Mesendoderm (in vitro differentiated cells): ENCODE results near the gene DNAL4. TPM values are rescaled to one million over a fixed set of nuclear protein-coding genes. Genes with fewer than 3 reads are reported as not detected.
A peak's percentile ranks its signal among the peaks of the same experiment; 100 is the strongest.

Source experiments
- DNase-seq: peaks from one replicate; pipeline ENCODE4 v3.0.0; 2013
- H2AK5ac ChIP-seq: 2 replicates; pipeline ENCODE4 v1.6.1; 2013; ENCODE audit warnings: low read length, inconsistent platforms
- H2BK120ac ChIP-seq: 2 replicates; pipeline ENCODE4 v1.6.1; 2013; ENCODE audit warnings: low read depth, mild to moderate bottlenecking, low read length, moderate library complexity, mixed read lengths
- H2BK15ac ChIP-seq: replicated peaks from 2 replicates; pipeline ENCODE4 v1.6.1; 2013; ENCODE audit warnings: low read depth, mild to moderate bottlenecking, moderate library complexity
- H2BK5ac ChIP-seq: 2 replicates; pipeline ENCODE4 v1.6.1; 2013; ENCODE audit warnings: low read length, inconsistent platforms
- H3K18ac ChIP-seq: 2 replicates; pipeline ENCODE4 v1.6.1; 2013; ENCODE audit warnings: mild to moderate bottlenecking, low read length, mixed read lengths
- H3K23ac ChIP-seq: one replicate; pipeline ENCODE4 v1.6.1; 2013; ENCODE audit warnings: low read length
- H3K27ac ChIP-seq: 2 replicates; pipeline ENCODE4 v1.5.1; 2013; ENCODE audit warnings: low read depth, mild to moderate bottlenecking, inconsistent platforms, low read length, moderate library complexity
- H3K27me3 ChIP-seq: 2 replicates; pipeline ENCODE4 v1.6.1; 2013; ENCODE audit warnings: low read length, control low read depth, mild to moderate bottlenecking, inconsistent platforms; ENCODE audit not compliant: insufficient read depth, poor library complexity
- H3K36me3 ChIP-seq: 2 replicates; pipeline ENCODE4 v1.6.1; 2013; ENCODE audit warnings: low read length, inconsistent platforms; ENCODE audit not compliant: control insufficient read depth, insufficient read depth
- H3K4ac ChIP-seq: one replicate; pipeline ENCODE4 v1.6.1; 2013; ENCODE audit warnings: low read depth, mild to moderate bottlenecking, low read length, moderate library complexity
- H3K4me1 ChIP-seq: 2 replicates; pipeline ENCODE4 v1.6.1; 2013; ENCODE audit warnings: low read depth, low read length, inconsistent platforms; ENCODE audit not compliant: control insufficient read depth
- H3K4me2 ChIP-seq: 2 replicates; pipeline ENCODE4 v1.6.1; 2013; ENCODE audit warnings: low read length
- H3K4me3 ChIP-seq: 2 replicates; pipeline ENCODE4 v1.5.1; 2013; ENCODE audit warnings: mild to moderate bottlenecking, low read length
- H3K56ac ChIP-seq: one replicate; pipeline ENCODE4 v1.6.1; 2013; ENCODE audit warnings: low read length
- H3K79me1 ChIP-seq: 2 replicates; pipeline ENCODE4 v1.6.1; 2013; ENCODE audit warnings: low read length, inconsistent platforms
- H3K79me2 ChIP-seq: 2 replicates; pipeline ENCODE4 v1.6.1; 2013; ENCODE audit warnings: mild to moderate bottlenecking, low read length; ENCODE audit not compliant: control insufficient read depth, insufficient read depth
- H3K9ac ChIP-seq: 2 replicates; pipeline ENCODE4 v1.6.1; 2013; ENCODE audit warnings: low read length, inconsistent platforms
- H4K5ac ChIP-seq: one replicate; pipeline ENCODE4 v1.6.1; 2013; ENCODE audit warnings: low read length
- H4K8ac ChIP-seq: one replicate; pipeline ENCODE4 v1.6.1; 2013; ENCODE audit warnings: low read depth, mild to moderate bottlenecking, control low read depth, low read length, moderate library complexity
- WGBS: extraction: QIAGEN DNeasy Blood & Tissue Kit; methylation state at CpG from one replicate; pipeline ENCODE4 v1.1.7; 2013; ENCODE audit warnings: low lambda C conversion rate, missing lambda C conversion rate; ENCODE audit not compliant: insufficient coverage; ENCODE audit errors: extremely low coverage; 5-methylcytosine and 5-hydroxymethylcytosine counted together
- polyA plus RNA-seq, 2 experiments: library from polyadenylated mRNA; stranded (reverse); fragments of 200-250 nt; gene quantifications; one replicate each; pipeline ENCODE4 v1.2.3, GENCODE V29; 2013

The DNAL4 gene, protein sequence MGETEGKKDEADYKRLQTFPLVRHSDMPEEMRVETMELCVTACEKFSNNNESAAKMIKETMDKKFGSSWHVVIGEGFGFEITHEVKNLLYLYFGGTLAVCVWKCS
- polyA plus RNA-seq (2013, experiment 1 of 2): 6.0 TPM
- 6.0 TPM for polyA plus RNA-seq (2013, experiment 2 of 2)

DNA sequence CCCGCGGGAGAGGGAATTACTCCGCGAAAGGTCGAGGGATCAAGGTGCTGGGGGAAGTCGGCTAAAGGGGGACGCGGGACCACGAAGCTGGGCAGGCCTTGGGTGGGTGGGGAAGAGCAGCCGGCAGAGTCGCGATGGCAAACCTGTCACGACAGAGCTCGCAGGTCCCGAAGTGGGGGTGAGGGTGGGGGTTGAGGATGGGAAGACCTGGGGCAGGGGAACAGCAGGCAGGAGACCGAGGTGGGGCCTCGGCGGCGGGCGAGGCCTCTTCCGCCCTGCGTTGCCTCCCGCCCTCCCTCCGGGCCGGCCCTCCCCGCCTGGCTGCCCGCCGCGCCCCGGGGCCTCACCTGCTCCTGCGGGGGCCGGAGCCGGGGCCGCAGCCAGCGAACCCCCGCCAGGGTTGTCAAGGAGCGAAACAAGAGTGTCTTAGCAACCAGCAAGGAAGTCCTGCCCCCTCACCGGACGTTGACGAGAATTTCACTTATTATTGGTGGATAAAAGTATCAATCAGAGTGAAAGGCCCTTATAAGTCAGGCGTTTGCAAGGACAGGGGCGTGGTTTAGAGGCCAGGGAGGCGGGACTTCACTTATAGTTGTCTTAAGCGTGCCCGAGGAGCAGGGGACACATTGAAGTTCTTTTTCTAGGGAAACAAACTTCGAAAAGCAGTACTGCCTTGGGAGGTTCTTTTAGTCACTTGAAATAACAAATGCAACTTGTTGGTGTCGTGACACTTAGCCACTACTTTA is at the start of gene DNAL4:
Gene DNAL4, minus strand, starts transcription at position 423 of the 746 bp plus-strand sequence. CDS start 11,412 bp downstream, outside the sequence.
- no peaks in the 10 kb centered on the region for H3K79me2 ChIP-seq
- no peak within 1 kb of the TSS for H3K4ac ChIP-seq
- H3K9ac ChIP-seq: peak within 1 kb of the TSS; percentile 70
- no peaks in the 10 kb centered on the region for H3K36me3 ChIP-seq
- no CpG with 5 or more reads among the region's 47 CpGs for WGBS
- H4K5ac ChIP-seq: no peak within 1 kb of the TSS
- peaks cover 5% of the 10 kb centered on the region for H3K4me1 ChIP-seq
- peak; percentile 99 for DNase-seq
- H4K8ac ChIP-seq: no peak within 1 kb of the TSS
- H3K23ac ChIP-seq: no peak within 1 kb of the TSS
- peak within 1 kb of the TSS; percentile 81 for H3K4me2 ChIP-seq
- H2BK15ac ChIP-seq: no peak within 1 kb of the TSS
- H3K27me3 ChIP-seq: no peaks in the 10 kb centered on the region
- H2BK120ac ChIP-seq: no peak within 1 kb of the TSS
- H3K27ac ChIP-seq: no peak within 1 kb of the TSS
- H3K79me1 ChIP-seq: no peaks in the 10 kb centered on the region
- peak within 1 kb of the TSS; percentile 70 for H3K4me3 ChIP-seq
- H3K18ac ChIP-seq: no peak within 1 kb of the TSS
- H2BK5ac ChIP-seq: no peak within 1 kb of the TSS
- peak within 1 kb of the TSS; percentile 77 for H3K56ac ChIP-seq
- no peak within 1 kb of the TSS for H2AK5ac ChIP-seq

DNA sequence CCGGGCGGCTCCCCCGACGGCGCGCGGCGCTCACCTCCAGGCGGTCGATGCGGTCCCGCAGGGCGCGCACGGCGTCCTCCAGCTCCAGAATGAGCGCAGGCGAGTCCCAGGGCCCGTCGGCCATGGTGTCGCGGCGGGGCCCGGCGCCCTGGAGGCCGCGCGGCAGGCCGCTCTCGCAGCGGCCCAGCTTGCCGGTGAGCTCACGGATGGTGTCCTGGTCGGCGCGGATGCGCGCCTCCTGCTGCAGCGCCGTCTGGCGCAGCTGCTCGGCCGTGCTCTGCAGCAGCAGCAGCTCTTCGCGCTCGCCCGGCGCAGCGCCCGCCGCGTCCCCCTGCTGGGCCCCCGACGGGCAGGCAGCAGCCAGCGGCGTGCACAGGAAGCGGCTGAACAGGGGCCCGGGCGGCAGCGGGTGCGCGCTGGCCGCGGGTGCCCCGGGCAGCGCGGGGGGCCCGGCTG is 49.3 kb upstream of the DNAL4 start:
- Histone ChIP-seq H3K56ac (peak overlapping the region; percentile 64), H3K79me2 (no peaks in the 10 kb centered on the region), H2AK5ac (no peak overlapping the region), H3K4me1 (no peaks in the 10 kb centered on the region), H3K27me3 (peaks cover 18% of the 10 kb centered on the region), H2BK120ac (no peak overlapping the region), H3K4me2 (peak overlapping the region; percentile 57), H3K23ac (no peak overlapping the region), H3K9ac (peak overlapping the region; percentile 40), H3K18ac (no peak overlapping the region), H2BK5ac (no peak overlapping the region), H4K5ac (no peak overlapping the region), H3K4ac (no peak overlapping the region), H3K79me1 (no peaks in the 10 kb centered on the region), H3K36me3 (no peaks in the 10 kb centered on the region), H3K4me3 (no peak overlapping the region), H4K8ac (no peak overlapping the region), H3K27ac (no peak overlapping the region), H2BK15ac (no peak overlapping the region)
- peak; percentile 85 for DNase-seq
- no CpG with 5 or more reads among the region's 68 CpGs for WGBS

DNA sequence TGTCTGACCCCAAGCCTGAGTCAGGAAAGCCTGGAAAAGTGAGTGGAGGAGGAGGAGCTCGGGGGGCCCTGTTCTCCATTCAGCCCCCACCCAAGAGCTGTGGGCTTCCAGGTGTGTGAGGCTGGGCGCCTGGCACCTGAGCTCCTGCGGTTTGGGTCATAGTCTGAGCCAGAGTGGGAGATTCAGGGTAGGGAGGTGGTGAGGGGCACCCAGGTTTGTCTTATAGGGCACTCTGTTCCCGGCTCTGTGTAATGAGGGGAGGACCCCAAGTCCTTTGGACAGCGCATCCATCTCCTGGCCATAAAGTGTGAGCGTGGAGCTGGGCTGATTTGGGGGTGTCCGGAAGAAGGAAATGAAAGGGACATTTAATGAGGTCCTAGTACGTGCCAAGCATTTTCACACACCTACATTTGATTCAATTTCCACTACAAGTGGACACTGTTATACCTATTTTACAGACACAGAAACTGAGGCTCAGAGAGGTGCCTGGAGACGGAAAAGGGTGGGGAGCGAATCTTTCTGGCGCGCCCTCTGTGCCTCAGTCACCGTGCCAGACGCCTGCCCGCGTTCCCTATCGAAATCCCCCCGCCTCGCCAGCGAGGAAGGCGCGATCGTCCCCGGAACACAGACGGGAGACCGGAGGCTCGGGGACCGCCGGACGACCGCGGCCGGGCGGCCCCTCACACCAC is 48.7 kb upstream of the DNAL4 start:
- H3K4me2 ChIP-seq: peak overlapping the region; percentile 57
- no peak overlapping the region for H2AK5ac ChIP-seq
- no peak overlapping the region for H4K8ac ChIP-seq
- H3K79me1 ChIP-seq: no peaks in the 10 kb centered on the region
- H4K5ac ChIP-seq: no peak overlapping the region
- H3K9ac ChIP-seq: no peak overlapping the region
- H3K56ac ChIP-seq: peak overlapping the region; percentile 64
- no peaks in the 10 kb centered on the region for H3K4me1 ChIP-seq
- no peak overlapping the region for H3K4ac ChIP-seq
- no peaks in the 10 kb centered on the region for H3K79me2 ChIP-seq
- no peak overlapping the region for H3K4me3 ChIP-seq
- peaks cover 18% of the 10 kb centered on the region for H3K27me3 ChIP-seq
- H2BK5ac ChIP-seq: no peak overlapping the region
- H3K18ac ChIP-seq: no peak overlapping the region
- no peak overlapping the region for H3K23ac ChIP-seq
- no peak overlapping the region for H3K27ac ChIP-seq
- H3K36me3 ChIP-seq: no peaks in the 10 kb centered on the region
- no CpG with 5 or more reads among the region's 34 CpGs for WGBS
- H2BK15ac ChIP-seq: no peak overlapping the region
- H2BK120ac ChIP-seq: no peak overlapping the region
- DNase-seq: no peak

DNA sequence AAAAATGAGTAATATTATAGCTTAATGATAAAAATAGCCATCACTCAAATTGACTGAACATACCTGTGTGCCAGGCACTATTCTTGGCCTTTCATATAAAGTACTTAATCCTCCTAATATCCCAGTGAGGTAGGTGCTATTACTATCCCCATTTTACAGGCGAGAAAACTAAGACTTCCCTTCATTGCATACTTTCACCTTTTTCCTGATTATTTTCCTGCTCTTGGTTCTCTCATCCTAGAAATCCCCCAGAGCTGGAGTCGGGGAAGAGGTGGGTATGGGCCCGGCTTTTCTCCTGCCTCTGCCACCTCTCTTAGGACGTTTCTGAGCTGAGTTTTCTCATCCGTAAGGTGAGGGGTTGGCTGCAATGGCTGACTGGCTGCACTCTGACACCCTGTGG is 47.7 kb upstream of the DNAL4 start:
- Histone ChIP-seq H3K27me3 (peaks cover 18% of the 10 kb centered on the region), H3K4me3 (no peak overlapping the region), H2BK5ac (no peak overlapping the region), H3K27ac (no peak overlapping the region), H3K56ac (no peak overlapping the region), H3K4me1 (no peaks in the 10 kb centered on the region), H3K9ac (no peak overlapping the region), H2BK15ac (no peak overlapping the region), H4K8ac (no peak overlapping the region), H3K23ac (no peak overlapping the region), H2BK120ac (no peak overlapping the region), H3K79me1 (no peaks in the 10 kb centered on the region), H3K36me3 (no peaks in the 10 kb centered on the region), H3K18ac (no peak overlapping the region), H3K4ac (no peak overlapping the region), H2AK5ac (no peak overlapping the region), H3K79me2 (no peaks in the 10 kb centered on the region), H4K5ac (no peak overlapping the region), H3K4me2 (no peak overlapping the region)
- WGBS: no CpG with 5 or more reads among the region's 5 CpGs
- no peak for DNase-seq

DNA sequence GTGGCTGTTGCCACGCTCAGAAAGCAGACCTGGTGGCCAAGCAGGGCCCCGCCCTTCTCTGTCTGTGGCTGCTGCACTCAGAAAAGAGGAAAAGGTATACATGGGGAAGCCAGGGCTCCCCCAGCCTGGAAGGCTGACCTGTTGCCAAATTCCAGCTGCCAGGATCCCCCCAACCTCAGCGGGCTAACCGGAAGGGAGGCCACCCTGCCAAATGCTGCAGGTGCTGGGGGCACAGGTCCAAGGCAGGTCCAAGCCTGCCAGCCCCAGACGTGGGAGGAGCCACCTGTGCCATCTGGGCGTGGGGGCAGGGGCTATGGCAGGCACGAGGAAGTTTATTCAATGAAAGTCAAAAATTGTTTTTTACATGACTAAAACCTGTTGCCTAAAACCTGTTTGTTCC is 47.3 kb upstream of the DNAL4 start:
- Histone ChIP-seq H3K79me1 (no peaks in the 10 kb centered on the region), H3K4me1 (no peaks in the 10 kb centered on the region), H3K23ac (no peak overlapping the region), H2BK15ac (no peak overlapping the region), H3K79me2 (no peaks in the 10 kb centered on the region), H4K5ac (no peak overlapping the region), H3K9ac (no peak overlapping the region), H3K4me3 (no peak overlapping the region), H3K36me3 (no peaks in the 10 kb centered on the region), H3K27me3 (peaks cover 18% of the 10 kb centered on the region), H3K4me2 (no peak overlapping the region), H3K4ac (no peak overlapping the region), H3K27ac (no peak overlapping the region), H3K56ac (no peak overlapping the region), H2BK120ac (no peak overlapping the region), H2AK5ac (no peak overlapping the region), H3K18ac (no peak overlapping the region), H2BK5ac (no peak overlapping the region), H4K8ac (no peak overlapping the region)
- WGBS: no CpG with 5 or more reads among the region's 7 CpGs
- no peak for DNase-seq
